Measurements from ENCODE around the gene PDE1A.
"Not testable (repeated sequence)": the region's sequence is repeated elsewhere in the genome, so short reads cannot be mapped to it uniquely, and the experiment has no call there.

The PDE1A gene

DNA sequence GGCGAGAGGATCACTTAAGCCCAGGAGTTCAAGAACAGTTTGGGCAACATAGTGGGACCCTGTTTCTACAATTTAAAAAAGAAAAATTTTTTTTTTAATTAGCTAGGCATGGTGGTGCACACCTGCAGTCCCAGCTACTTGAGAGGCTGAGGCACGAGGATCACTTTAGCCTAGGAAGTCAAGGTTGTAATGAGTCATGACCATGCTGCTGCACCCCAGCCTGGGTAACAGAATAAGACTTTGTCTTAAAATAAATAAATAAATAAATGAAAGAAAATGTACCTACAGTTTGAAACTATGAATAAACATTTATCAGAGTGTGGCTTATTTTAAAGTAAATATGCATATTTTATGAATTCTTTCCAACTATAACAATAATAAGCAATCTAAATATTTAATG, 16.7 kb downstream of the PDE1A start:
- DNase-seq (ENCODE audit: low read depth, low spot score): no peak

DNA sequence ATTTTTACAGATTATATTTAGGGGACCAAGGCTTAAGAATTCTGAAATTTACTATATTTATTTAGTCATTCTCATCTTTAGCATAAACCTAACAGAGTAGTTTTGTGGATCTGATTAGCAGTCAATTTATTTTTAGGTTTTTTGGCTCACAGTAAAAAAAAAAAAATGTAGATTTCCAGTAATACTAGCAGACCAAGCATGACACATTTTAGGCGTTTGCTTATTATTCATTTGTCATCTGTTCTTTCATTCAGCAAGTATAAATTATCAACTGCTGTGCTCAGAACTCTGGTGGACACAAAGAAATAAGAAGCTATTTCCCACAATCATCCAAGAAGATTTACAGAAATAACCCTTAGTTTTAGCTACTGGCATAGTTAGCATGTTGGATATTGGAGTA, 20.6 kb downstream of the PDE1A start:
- DNase-seq (ENCODE audit: low read depth, low spot score): no peak

DNA sequence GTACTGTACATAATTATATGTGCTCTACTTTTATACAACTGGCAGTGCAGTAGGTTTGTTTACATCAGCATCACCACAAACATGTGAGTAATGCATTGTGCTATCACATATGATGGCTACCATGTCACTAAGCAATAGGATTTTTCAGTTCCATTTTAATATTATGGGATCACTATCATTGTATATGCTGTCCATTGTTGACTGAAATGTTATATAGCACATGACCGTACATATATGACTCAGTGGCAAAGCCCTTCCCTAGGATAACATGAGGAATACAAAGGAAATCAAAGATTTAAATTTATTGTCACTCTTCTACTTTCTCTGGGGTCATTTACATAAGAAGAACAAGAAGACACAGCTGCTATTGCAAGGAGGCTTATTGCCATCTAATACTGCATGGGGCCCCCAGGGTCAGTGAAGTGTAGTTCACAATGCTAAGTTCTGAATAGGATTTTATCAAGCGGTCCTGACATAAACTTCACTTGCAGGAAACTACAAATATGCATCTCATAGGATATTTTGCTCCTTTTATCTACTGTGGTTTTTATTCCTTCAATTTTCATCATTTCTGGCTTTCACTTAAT, 21.8 kb downstream of the PDE1A start:
- no peak for DNase-seq (ENCODE audit: low read depth, low spot score)

- DNase-seq (ENCODE audit: low read depth, low spot score): no peak
These were observed 22.7 kb downstream of the PDE1A start for GRCh38 chr2:182404092-182404491.

DNA sequence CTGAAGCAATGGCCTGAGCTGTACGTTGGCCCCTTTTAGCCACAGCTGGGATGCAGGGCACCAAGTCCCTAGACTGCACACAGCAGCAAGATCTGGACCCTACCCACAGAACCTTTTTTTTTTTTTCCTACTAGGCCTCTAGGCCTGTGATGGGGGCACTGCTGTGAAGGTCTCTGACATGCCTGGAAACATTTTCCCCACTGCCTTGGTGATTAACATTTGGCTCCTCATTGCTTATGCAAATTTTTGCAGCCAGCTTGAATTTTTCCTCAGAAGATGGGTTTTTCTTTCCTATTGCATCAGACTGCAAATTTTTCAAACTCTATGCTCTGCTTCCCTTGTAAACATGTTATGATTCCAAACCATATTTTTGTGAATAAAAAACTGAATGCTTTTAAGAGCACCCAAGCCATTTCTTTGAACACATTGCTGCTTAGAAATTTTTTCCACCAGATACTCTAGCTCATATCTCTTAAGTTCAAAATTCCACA, 33.5 kb downstream of the PDE1A start:
- no peak for DNase-seq (ENCODE audit: low read depth, low spot score)

DNA sequence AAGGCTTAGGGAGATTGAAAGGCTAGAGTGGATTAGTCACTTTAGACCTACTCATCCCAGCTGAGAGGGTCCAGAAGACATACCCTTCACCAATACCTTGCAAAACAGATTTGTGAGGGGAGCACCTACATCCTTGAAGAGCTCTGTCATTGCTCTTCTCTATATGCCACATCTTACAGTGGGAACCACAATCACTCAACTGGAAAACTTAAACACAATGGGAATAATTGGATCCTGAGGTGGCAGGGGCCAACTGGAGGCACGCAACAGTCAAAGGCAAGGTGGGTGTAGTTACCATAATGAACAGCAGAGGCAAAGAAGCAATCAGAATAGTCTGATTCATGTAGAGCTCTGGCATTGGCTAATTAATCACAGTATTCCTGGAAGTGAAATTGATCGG, 35.4 kb downstream of the PDE1A start:
- DNase-seq (ENCODE audit: low read depth, low spot score): no peak

DNA sequence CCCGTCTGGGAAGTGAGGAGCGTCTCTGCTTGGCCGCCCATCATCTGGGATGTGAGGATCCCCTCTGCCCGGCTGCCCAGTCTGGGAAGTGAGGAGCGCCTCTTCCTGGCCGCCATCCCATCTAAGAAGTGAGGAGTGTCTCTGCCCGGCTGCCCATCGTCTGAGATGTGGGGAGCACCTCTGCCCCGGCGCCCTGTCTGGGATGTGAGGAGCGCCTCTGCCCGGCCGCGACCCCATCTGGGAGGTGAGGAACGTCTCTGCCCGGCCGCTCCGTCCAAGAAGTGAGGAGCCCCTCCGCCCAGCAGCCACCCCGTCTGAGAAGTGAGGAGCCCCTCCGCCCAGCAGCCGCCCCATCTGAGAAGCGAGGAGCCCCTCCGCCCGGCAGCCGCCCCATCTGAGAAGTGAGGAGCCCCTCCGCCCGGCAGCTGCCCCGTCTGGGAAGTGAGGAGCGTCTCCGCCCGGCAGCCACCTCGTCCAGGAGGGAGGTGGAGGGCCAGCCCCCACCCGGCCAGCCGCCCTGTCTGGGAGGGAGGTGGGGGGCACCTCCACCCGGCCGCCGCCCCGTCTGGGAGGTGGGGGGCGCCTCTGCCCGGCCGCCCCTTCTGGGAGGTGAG, 40.5 kb downstream of the PDE1A start:
- DNase-seq (ENCODE audit: low read depth, low spot score): not testable (repeated sequence)

GRCh38 chr2:182384860-182385259, 42.0 kb downstream of the PDE1A start:
- DNase-seq (ENCODE audit: low read depth, low spot score): no peak

DNA sequence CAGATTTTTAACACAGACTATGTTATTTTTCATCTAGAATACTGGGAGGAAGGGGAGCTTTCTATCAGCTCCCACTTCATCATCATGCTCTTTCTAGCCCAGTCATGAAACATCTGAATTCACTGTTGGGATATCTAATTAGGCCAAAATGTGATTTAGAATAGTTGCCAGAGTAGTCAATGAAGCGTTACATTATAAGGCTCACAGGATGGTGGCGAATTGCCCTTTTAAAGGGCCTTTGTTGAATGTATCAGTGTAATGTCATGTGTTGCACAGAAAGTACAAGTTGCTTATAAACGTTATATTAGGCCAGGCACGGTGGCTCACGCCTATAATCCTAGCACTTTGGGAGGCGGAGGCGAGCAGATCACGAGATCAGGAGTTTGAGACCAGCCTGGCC, 45.6 kb downstream of the PDE1A start:
- DNase-seq (ENCODE audit: low read depth, low spot score): no peak

- no peak for DNase-seq (ENCODE audit: low read depth, low spot score)
These were observed 47.6 kb downstream of the PDE1A start for GRCh38 chr2:182379241-182379640.

GRCh38 chr2:182378759-182379158, 48.1 kb downstream of the PDE1A start:
- no peak for DNase-seq (ENCODE audit: low read depth, low spot score)

GRCh38 chr2:182377467-182377866, 49.4 kb downstream of the PDE1A start:
- DNase-seq (ENCODE audit: low read depth, low spot score): no peak

GRCh38 chr2:182375862-182376261, 51.0 kb downstream of the PDE1A start:
- no peak for DNase-seq (ENCODE audit: low read depth, low spot score)

GRCh38 chr2:182372661-182373060, 54.2 kb downstream of the PDE1A start:
- DNase-seq (ENCODE audit: low read depth, low spot score): no peak

DNA sequence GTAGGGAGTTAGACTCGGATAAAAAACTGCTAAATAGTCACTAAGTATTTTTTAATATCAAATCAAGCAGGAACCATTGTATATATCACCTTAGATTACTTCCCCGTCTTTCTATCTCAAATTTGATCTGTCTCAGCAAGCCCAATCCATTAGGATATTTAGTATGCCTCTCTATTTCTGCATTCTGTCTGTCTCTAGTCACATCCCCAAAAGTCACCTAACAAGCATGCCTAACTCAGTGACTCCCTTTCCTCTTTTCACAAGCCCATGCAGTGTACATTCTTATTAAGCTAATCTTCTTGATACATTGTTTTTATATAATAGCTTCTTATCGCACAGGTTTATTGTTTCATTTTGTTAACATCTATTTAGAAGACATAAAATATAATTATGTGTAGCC, 57.8 kb downstream of the PDE1A start:
- DNase-seq (ENCODE audit: low read depth, low spot score): no peak

DNA sequence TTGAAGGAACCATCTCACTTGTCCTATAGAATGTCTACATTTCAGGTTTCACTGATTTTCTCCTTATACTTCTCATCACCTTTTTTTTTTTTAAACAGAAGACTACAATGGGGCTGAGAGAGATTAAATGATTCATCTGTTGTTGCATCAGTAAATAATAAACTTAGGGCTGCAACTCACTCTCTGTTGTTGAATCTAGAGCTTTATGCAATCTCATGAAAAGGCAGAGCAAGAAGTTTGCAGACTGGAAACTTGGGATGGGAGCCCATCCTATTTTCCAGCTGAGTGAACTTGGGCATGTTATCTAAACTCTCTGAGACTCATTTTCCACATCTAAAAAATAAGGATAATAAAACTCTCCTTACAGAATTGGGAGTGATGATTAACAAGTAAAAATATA, 58.4 kb downstream of the PDE1A start:
- no peak for DNase-seq (ENCODE audit: low read depth, low spot score)

DNA sequence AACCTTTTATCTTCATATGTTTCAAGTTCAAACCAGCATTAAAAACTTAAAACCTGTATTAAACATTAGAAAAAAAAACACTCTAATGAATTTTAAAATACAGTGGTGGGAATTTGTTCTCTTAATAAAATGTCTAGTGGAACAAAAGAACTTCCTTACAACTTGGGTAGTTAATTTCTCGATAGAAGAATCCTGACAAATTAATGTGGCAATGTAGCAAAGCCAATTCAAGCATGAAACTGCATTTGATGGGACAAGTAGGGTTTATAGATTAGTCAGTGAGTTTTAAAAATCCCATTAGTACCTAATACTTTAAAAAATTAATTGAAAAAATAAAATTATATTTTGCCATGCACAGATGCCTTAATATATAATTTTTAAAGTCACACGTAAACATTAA, 59.4 kb downstream of the PDE1A start:
- DNase-seq (ENCODE audit: low read depth, low spot score): no peak

GRCh38 chr2:182366628-182367027, 60.2 kb downstream of the PDE1A start:
- DNase-seq (ENCODE audit: low read depth, low spot score): no peak

DNA sequence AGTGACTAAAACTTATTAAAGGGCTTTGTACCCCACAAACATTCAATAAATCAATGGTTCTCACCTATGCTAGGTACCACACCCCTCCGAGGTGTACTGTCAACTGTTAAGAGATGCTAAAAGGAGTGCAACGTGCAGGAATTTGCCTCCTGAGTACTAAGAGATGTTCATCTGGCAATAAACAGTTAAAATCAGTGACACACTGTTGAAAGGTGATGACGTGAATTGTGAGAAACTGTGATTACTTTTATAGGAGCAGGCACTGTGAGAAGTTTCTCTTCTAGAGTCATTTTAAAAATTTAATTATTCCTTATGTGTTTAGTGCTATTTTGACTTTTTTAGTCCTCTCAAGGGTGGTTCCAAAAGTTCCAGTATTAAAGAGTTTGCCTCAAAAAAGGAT, 61.0 kb downstream of the PDE1A start:
- DNase-seq (ENCODE audit: low read depth, low spot score): no peak

- no peak for DNase-seq (ENCODE audit: low read depth, low spot score)
These were observed 65.4 kb downstream of the PDE1A start for GRCh38 chr2:182361477-182361876.

DNA sequence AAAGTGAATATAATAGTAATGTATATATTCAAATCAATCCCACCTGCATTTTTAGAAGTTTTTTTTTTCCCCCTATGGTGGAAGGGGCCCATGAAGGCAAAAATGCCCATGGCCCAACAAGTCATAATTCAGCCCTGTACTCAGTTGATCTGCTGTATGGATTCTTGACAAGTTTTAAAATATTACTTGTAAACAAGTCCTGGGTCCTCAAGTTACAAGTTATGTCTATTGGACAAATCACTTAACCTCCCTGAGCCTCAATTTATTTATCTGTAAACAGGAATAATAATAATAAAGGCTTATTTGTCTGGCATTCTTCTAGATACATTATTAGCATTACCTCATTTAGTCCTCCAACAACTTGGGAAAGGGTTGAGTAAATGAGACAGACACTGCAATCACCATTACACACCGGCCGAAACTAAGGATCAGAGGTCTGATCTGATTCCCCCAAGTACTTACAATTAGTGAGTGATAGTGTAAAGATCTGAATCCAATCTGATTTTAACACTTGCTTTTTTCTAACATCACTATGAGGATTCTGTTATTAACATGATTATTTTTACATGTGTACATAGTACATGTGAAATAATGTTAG, 66.1 kb downstream of the PDE1A start:
- DNase-seq (ENCODE audit: low read depth, low spot score): no peak

DNA sequence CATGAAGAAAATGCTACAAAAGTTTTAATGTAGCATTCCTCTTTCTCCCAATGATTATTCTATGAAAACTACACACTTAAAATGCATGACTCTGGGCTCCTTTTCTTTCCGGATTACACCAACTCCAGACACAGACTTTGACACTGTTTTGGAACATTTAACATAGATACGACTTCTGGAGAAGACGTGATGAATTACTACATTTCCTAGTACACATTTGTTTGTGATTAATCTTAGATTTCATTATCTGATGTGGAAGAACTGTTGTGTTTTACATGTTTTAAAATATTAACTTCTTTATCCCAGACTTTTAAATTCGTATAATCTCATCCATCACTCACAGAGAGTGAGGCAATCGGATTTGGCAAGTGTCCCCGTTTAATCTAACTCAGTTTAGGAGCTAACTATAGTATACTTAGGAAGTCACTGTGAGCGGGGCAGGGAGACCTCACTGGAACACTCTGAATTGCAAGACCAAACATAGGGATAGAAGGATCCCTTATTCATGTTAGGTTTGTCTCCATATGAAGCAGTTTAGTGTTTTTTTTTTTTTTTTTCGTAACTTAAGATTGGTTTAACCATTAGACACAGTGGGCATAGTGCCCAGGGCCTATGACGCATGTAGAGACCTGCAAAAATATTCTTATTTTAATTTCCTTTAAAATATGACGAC, 66.7 kb downstream of the PDE1A start:
- DNase-seq (ENCODE audit: low read depth, low spot score): no peak
